Measurements from ENCODE around the gene RALY.

The RALY gene

DNA sequence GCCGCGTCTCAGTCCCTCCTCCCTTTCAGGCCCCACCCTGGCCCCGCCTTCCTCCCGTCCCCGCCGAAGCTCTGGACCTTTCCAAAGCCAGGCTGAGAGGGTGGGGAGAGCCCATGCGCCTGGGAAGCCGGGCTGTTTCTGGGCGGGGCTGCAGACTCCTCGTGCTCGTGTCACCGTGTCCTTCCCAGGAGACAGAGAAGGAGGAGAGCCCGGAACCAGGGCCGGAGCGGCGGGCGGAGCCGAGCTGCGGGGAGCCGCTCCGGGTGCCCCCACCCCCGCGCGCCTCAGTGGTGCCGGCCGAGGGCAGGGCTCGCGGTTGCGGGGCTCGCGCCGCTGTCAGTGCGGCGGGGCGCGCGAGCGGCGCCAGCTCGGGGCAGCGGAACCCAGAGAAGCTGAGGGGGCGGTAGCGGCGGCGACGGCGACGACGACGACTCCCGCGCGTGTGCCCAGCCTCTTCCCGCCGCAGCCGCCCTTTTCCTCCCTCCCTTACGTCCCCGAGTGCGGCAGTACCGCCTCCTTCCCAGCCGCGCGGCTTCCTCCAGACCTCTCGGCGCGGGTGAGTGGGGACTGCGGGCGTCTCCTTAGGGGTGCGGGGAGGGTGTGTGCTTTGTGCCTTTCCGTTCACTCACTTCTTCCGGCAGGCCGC lies at the start of gene RALY:
TSS of gene RALY (plus strand) at position 336 of the 646 bp plus-strand sequence. CDS start 78,164 bp downstream, outside the sequence.
- TF ChIP-seq, protein P1, sequence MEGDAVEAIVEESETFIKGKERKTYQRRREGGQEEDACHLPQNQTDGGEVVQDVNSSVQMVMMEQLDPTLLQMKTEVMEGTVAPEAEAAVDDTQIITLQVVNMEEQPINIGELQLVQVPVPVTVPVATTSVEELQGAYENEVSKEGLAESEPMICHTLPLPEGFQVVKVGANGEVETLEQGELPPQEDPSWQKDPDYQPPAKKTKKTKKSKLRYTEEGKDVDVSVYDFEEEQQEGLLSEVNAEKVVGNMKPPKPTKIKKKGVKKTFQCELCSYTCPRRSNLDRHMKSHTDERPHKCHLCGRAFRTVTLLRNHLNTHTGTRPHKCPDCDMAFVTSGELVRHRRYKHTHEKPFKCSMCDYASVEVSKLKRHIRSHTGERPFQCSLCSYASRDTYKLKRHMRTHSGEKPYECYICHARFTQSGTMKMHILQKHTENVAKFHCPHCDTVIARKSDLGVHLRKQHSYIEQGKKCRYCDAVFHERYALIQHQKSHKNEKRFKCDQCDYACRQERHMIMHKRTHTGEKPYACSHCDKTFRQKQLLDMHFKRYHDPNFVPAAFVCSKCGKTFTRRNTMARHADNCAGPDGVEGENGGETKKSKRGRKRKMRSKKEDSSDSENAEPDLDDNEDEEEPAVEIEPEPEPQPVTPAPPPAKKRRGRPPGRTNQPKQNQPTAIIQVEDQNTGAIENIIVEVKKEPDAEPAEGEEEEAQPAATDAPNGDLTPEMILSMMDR (IDR thresholded peaks at IDR 0.05) = no peak

DNA sequence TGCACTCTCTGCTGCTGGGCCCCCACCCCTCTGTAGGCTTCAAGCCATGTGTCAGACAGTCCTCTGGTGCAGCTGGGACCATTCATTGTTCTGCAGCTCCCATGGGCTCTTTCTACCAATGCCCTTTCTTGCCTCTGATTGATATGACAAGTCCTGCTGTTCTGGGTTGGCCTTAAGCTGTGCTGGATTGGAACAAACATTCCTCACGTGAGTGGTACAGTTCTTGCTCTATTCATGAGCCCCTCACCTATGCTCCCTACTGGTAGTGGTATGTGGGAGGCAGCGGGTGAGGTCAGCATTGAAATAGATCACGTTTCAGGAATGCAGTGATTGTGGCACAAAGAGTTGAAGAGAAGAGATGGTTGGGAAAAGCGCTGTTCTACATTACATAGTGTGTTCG lies 48.8 kb upstream of the RALY start:
- TF ChIP-seq, protein P1 (IDR thresholded peaks at IDR 0.05) = no peak

DNA sequence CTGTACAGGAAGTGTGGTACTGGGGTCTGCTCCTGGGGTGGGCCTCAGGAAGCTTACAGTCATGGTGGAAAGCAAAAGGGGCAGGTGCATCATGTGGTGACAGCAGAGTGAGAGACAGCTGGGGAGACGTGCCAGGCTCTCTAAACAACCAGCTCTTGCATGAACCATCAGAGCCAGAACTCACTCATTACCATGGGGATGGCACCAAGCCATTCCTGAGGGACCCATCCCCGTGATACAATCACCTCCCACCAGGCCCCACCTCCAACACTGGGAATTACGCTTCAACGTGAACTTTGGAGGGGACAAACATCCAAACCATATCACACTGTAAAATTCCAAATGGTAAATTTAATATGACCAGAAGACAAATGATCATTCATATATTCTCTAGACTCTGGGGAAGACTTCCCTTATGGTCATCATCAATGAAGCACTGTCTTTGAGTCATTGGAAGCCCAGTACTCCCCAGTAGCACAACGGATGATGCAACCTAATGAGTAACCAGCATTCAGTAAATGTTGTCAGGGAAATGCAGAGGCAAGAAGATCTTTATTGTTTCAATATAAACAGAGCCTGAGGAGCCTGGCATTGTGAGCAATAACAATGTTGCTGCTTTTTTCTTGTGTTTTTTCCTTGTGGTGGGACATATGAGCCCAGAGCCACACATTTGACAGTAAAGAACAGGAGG lies 48.2 kb upstream of the RALY start:
- TF ChIP-seq, protein P1 (IDR thresholded peaks at IDR 0.05) = no peak

DNA sequence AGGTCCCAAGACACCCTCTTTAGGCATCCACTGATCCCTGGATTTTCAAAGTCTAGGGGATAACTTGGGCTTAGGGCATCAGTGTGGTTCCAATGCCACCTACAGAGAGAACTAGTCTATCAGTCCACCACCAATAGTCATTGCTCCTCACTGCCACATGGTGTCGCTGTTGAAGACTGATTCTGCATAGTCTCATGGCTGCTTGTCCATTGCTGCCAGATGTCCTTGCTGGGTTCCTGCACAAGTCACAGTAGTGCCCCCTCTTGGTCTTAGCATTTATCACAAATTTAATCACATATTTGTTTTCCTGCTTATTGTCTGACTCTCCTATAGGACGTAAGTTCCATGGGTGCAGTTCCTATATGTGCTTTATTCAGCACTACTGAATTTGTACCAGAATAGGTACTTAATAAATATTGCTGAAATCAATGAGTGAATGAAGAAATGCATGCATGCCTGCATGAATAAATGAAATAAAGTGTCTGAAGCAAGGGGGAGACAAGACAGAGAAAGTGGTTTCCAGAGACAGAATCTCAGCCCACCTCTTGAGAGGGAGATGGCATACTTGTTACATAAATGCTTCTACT lies 45.9 kb upstream of the RALY start:
- TF ChIP-seq, protein P1 (IDR thresholded peaks at IDR 0.05) = peak; percentile 77

DNA sequence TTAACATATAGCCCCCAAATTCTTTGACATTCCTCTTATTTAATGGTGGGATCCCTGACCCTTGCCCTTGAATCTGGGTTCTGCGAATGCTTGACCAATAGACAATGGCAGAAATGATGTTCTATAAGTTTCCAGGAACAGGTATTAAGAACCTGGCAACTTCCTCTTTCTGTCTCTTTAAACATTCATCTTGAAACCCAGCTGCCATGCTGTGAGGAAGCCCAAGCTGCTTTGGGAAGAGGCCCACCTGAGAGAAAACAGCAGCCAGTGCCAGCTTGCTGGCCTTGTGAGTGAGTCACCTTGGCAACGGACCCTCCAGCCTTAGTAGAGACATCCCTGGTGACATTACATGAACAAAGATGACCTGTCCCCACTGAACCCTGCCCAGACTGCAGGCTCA lies 45.2 kb upstream of the RALY start:
- TF ChIP-seq, protein P1 (IDR thresholded peaks at IDR 0.05) = no peak

DNA sequence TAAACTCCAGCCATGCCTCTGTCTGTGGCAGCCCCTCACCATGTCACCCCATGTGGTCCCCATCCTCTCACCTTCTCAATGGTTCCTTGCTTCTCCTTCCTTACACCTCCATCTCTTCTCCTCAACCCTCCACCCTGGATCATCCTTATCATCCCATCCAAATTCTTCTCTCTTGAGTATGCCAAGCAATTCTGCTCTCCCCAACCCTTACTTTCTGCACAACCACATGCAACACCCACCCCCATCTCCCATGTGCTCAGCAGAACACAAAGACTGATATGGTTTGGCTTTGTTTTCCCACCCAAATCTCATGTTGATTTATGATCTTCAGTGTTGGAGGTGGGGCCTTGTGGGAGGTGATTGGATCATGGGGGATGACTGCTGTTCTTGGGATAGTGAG lies 42.5 kb upstream of the RALY start:
- TF ChIP-seq, protein P1 (IDR thresholded peaks at IDR 0.05) = no peak

DNA sequence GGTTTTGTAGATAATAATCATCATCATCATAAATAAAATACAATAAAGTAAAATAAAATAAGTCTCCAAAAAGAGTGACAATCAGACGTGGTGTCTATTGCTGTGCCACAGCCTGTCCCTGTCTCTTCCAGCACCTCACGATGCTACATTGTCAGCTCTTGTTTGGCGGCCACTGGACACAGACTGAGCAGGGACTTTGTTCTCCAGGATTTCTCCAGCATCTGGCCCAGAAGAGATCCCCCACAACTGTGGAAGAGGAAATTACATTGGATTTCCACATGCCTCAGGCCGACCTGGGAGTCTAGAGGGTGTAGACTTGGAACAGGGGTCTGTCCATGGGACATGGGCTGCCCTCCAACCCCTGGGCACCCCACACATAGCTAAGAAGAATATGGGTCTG lies 39.2 kb upstream of the RALY start:
- TF ChIP-seq, protein P1 (IDR thresholded peaks at IDR 0.05) = no peak
